Measurements from ENCODE around the gene HSD17B7.

- no peak for TF ChIP-seq CTCF (IDR thresholded peaks at IDR 0.05; ENCODE audit: insufficient read depth, low read length)
- TF ChIP-seq GABPA (IDR thresholded peaks at IDR 0.05; ENCODE audit: low read depth): no peak
Measured at GRCh38 chr1:162782671-162783070, 7.8 kb upstream of the HSD17B7 start.
